HG03571 (cell line): ENCODE results near the gene TTC34.

Experiments used
- ATAC-seq: cut with Tn5 transposase; IDR thresholded peaks from one replicate; pipeline ENCODE4 v1.9.1; 2021; ENCODE audit not compliant: unreplicated experiment

The TTC34 gene

DNA sequence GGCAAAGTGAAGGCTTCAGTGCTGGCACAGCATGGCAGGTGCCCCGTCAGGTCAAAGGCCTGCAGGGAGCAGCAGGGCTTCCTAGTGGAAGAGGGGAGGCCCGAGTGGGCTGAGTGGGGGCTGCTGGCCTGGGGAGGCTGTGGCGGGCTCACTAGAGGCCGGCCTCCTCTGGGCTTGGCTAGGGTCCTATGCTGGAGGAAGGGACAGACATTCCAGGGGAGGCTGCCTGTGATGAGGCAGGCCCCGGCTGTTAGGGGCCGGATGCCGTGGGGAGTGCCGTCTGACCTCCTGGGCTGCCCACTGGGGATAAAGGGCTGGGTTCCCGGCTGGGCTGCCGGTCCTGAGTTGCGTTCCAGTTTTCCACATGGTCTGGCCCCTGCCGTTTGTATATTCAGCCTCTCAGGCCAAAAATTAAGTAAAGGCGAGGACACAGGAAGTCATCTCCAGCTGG lies 193.8 kb downstream of the TTC34 start:
- no peak for ATAC-seq

DNA sequence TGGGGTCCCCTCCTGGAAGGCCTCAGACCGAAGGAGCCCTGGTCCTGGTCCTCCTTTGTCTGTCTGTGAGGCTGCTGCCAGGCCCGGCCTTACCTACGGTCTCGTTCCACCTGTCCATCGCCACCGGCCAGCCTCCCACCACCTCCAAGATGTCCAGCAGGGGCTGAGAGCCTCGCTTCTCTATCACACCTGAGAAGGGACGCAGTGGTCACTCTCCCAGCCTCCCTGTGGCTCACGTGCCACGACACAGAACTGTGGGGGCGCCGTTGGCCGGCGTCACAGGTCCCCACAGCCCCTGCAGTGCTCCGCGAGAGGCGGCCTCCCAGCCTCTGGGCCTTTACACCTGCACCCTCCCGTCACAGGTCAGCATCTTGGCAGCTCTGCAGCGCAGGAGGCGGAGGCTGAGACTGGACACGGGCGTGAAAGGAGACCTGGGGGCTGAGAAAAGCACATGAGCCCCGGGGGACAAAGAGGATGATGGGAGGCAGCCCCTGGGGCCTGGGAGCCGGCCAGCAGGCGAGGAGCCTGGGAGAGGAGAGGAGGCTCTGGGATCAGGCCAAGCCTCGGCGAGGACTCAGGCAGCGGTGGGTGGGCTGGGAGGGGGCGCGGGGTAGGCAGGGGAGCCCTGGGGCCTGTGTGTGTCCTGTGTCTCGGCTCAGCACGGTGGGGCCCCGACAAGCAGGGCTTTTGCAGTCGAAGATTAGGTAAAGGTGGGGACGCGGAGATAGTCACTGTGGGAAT lies 194.4 kb downstream of the TTC34 start:
- no peak for ATAC-seq

GRCh38 chr1:2606396-2606880 lies 195.1 kb downstream of the TTC34 start:
- ATAC-seq, result no peak

- ATAC-seq, result no peak
Observed at GRCh38 chr1:2605509-2606395, 195.7 kb downstream of the TTC34 start.

DNA sequence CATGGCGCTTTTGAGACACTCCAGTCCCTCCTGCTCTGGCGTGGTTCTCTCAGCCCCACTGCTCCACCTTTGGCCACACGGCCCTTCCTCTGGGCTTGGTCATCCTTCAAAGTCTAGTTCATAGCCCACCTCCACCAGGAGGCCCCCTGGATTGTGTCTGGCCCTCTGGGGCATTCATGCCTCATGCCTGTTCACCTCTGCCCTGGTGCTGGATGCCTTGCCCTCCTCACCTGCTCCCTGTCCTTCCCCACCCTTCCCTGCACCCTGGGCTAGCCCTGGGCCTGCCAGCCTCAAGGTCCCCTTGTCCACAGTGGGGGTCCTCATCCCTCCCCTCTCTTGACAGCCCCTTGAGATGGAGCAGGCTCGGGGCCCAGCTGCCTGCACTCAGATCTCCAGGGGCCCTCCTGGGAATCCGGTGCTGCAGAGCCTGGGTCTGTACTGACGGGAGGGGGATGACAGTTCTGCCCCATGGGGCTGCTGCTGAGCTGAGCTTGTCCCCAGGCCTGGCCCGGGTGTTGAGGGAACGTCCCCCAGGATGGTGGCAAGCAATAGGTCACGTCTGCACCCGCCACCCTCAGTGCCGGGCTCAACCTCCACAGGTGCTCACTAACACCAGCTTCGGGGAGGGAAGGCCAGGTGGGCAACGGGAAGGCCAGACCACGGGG lies 196.5 kb downstream of the TTC34 start:
- ATAC-seq, result no peak

- no peak for ATAC-seq
Observed at GRCh38 chr1:2604156-2604843, 197.2 kb downstream of the TTC34 start.

DNA sequence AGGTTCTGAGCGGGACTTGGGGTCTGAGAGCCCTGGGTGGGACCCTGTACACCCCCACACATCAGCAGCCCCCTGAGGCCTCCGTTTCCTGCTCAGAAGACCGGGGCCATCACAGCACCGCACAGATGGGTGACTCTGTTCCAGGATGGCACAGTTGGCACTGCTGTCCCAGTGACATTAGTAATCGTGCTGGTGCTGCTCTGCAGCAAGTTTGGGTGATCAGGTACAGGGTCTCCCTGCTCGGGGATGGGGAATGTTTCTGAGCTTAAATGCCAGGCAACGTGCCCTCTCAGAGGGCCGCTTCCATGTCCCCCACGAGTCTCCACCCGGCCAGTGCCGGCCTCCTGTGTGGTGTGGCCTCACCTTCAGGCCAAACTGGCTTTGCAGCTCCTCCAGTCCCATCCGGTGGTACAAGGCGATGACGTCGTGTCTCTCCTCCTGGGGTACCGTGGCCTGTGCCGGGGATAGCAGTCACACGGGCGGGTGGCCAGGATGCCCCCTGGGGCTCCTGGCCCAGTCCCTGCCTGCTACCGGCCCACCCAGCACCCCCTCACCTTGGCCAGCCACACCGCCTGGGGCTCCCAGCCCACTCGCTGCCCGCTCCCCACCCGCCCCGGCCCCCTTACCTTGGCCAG lies 197.9 kb downstream of the TTC34 start:
- ATAC-seq, result no peak

GRCh38 chr1:2602866-2603520 lies 198.5 kb downstream of the TTC34 start:
- no peak for ATAC-seq

DNA sequence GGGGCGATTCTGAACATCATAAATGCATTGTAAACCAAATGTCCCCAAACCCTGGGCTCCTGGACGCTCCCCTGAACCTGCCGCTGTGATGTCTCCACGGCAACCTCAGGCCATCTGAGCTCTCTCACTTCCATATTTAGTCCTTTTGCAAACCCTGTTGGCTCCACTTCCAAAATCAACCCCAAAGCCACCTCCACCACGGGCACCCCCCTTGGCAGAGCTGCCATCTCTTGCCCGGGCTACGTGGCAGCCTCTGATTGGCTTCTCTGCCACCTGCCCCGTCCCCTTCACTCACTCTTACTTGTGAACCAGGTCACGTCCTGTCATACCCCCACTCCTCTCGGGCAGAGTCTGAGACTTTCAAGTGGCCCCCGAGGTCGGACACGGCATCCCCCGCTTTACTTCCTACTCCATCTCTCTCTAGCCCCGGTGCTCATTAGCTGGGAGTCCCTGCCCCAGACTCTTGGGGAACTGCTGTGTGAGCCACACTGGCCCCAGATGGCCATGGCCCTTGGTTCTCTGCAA lies 199.1 kb downstream of the TTC34 start:
- ATAC-seq, result no peak

DNA sequence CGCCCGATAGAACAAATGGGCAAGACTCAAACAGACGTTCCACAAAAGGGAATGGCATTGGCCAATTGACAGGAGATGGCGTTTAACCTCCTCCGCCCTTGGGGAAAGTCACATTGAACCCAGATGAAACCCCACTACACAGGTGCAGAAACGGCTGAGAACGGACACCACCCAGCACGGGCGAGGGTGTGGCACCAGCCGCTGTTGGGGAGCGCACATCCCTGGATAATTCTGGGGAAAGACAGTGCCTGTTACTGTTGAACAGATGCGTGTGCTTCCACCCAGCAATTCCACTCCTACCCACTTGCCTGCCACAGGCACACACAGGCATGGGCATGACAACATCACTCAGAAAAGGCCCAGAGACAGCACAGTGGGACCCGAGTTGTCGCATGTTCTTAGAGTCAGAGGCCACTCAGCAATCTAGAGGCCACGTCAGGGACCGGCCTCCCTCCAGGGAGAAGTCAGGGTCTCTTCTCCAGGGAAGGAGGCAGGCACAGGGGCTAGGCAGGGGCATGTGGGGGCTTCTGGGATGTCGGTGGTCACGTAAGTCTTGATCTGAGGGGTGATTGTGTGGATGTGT lies 199.7 kb downstream of the TTC34 start:
- ATAC-seq, result no peak

DNA sequence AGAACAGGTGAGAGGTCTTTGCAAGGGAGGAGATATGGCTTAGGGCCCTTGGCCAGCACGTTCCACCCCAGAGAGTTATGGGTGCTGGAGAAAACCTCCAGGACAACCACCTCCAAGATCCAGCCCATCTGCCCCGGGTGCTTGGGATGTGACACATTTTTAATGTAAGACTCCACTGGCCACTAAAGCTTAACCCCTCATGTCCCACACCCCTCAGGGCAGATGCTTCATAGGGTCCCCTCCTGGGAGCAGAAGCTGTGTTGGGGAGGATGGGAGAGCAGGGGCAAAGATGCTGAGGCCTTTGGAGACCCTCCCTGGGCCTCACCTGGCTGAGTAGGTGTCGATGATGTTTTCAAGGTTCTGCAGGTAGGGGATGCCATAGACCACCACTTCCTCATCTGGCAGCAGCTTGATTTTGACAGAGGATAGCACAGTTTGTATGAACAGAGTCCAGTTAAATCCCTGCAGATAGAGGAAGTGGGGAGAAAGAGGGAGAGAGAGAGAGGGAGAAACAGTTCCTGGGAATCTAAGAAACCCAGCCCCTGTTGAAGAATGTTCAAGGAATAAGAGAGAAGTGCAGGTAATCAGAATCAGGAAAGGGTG lies 203.1 kb downstream of the TTC34 start:
- ATAC-seq, result no peak

DNA sequence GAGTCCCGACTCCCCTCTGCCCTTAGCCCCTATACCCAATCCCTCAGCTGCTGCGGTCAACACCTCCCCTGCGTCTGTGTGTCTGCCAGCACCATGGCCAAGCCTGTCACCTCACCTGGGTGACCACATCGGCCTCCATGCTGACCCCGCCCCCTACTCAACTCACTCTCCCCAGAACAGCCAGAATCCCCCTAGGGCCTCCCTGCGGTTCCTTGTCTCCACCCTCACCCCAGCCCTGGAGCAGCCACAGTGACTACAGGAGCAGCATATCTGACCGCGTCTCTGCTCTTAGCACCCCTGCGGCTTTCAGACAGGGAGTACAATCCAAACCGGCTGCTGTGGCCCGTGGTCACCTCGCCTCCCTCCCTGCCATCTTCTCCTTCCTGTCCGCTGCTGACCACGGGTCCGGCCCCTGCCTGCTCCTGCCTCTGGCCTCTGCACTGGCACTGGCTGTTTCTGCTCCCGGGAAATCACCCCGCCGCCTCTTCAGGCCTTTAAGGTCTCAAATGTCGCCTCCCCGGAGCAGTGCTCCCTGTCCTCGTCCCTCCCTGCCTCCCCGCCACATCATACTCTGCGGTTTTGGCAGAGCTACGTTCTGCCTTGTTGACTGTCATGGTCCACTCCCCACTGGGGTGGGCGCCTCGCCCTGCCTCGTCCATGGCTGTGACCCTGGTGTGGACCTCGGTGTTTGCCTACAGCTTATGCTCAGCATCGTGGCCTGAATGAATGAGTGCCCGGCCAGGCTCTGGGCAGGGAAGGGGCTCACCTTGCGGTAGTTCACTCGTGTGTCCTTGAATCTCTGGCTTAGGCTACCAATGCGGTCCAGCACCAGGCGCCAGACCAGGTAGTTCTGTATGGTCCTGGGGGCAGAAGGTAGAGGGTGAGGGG lies 203.8 kb downstream of the TTC34 start:
- ATAC-seq, result no peak

- no peak for ATAC-seq
Observed at GRCh38 chr1:2596530-2597333, 204.8 kb downstream of the TTC34 start.

GRCh38 chr1:2595812-2596529 lies 205.5 kb downstream of the TTC34 start:
- no peak for ATAC-seq

- ATAC-seq, result no peak
Observed at GRCh38 chr1:2595261-2595811, 206.2 kb downstream of the TTC34 start.

DNA sequence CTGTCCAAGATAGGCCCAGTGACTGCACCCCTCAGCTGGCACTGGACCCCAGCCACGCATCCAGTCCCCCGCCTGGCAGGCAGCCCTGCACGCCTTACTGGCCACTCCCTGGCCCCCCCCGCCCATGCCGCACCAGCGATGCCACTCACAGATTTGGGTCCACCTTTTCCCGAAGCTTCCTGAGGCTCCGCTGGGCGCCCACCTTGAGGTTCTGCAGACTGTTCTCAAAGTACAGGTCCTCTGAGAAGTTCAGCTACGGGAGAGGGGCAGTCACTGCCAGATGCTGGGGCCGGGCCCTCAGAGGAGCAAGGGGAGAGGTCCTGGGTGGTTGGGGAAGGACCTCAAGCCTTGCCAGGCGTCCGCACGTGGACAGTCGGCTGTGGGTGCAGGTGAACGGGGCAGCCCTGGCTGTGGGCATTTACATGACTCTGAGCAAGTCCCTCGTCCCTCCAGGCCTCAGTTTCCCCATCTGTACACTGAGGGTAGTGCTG lies 206.8 kb downstream of the TTC34 start:
- ATAC-seq, result no peak
